H54 (cell line): ENCODE results near the gene NGF.

Source experiments
- DNase-seq: peaks from one replicate; pipeline ENCODE4 v3.0.0; 2011; ENCODE audit warnings: low spot score, mixed read lengths; ENCODE audit not compliant: insufficient read length
- FAIRE-seq: peaks from 3 replicates; lab custom pipeline; 2011; peaks lifted over from hg19 to GRCh38; lab: Jason Lieb, UNC
- POLR2A ChIP-seq: IDR thresholded peaks from 2 replicates; pipeline ENCODE4 v1.6.1; 2011; ENCODE audit warnings: low read depth, mild to moderate bottlenecking, low read length

The NGF gene

DNA sequence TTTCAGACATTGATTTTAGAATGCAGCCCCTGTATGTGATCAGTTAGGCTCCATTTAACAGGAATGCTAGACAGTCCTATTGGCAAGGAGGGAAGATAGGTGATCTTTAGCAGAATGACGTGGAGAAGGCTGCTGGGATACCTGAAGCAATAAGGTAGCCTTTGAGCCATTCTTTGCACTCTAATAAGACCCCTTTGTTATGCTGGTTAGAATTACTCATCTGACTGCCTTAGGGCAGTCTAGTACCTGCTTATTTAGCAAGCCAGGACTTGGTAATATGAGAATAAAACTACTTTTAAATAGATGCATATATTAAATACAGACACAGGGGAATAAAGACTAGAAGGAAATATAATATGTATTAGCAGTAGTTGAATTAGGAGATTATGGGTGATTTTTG lies 29.1 kb downstream of the NGF start:
- DNase-seq (no peak), FAIRE-seq (no peak)
- no peak for TF ChIP-seq POLR2A

DNA sequence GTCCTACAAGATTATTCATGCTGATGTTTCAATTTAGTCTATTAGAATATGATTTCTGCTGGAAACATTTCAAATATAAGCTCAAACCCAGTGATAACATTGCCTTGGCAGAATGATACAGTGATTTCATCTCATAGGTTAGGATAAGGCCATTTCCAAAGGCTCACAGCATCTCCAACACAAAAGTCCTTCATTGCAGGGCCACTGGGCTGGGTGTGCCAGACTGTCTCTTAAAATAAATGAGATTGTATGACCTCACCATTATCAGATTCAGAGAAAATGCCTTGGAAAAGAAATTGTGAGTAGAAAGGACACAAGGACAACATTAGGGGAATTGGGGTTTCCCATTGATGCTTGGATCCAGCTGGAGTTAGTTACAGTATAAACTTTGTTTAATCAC lies 30.4 kb downstream of the NGF start:
- no peak for FAIRE-seq
- no peak for DNase-seq
- TF ChIP-seq POLR2A, result no peak

DNA sequence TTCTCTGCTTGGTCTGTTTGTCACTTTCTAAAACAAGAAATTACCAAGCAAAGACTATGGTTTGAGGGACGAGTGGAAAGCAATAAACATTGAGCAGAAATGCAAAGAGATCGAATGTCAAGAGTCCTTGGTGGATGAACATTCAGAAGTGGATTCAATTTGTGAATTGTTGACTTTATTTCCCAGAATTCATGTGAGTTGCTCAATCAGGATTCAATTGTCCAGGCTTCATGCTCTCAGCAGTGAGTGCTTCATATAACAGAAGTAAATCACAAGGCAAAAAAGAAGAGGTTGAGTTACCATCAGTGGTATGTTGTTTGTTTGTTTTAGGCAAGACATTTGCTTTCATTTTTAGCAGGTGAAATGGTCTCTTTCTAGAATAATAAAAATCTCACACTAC lies 31.9 kb downstream of the NGF start:
- no peak for FAIRE-seq
- no peak for TF ChIP-seq POLR2A
- DNase-seq, result no peak

DNA sequence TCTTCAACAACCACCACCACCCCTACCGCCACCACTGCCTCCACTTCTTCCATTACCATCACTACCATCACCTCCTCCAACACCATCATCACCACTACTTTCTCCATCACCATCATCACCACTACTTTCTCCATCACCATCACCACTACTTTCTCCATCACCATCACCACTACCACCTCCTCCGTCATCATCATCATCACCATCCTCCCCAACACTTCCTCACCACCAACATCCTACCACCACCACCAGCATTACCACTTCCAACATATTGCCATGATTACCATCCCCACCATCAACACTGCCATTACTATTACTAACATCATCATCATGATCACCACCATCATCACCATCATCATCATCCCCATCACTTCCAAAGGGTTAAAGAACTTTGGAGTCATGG lies 34.7 kb downstream of the NGF start:
- no peak for FAIRE-seq
- DNase-seq, result no peak
- TF ChIP-seq POLR2A, result no peak

DNA sequence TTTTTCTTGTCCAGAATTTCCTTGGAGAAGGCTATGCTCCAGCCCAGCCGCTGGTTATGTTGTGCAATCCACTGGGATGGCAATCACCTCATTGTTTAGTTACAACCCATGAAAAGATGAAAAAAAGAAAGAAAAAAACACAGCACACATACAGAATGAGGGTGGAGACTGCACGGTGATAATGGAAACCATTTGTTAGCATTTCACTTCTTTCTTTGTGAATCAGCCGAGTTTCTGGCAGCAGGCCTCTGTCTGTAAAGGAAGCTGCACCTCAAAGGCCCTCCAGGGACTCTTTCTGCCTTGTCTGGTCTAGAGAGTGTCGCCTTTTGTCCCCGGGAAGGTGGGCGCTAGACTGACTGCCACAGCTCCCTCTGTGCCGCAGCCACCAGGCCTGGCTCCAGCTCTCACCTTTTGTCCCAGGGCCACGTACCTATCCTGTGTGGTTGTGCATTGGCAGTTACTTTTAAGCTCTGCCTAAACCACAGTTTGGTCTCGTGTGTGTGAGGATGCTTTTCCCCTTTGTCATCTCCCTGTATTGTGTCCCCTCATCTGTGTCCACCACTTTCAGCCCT lies 35.6 kb downstream of the NGF start:
- TF ChIP-seq POLR2A, result no peak
- DNase-seq (no peak), FAIRE-seq (no peak)

DNA sequence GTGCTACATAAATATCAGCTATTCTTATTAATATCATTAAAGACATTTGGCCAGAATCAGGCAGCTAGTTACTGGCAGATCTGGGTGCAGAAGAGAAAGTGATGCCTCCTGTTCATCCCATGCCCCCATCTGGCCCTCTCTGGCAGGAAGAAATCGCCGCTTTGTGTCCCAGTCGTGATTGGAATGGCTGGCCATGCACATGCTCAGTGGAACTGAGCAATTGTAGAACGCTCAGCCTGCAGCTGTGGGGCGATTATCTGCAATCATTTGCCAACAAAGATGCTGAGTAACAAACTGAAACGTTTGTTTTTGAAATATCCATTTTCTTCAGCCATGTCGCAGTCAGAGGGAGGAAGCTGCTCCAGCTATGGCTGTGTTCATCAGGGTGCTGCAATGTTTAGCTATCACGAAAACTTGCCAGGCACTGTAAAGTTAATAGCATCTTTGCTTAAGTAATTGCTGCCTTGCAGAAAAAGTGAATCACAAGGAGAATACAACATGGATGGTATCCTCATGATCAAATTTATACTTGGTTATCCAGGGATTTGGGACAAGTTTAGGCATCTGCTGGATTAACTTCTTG lies 36.5 kb downstream of the NGF start:
- DNase-seq (no peak), FAIRE-seq (no peak)
- TF ChIP-seq POLR2A, result no peak

DNA sequence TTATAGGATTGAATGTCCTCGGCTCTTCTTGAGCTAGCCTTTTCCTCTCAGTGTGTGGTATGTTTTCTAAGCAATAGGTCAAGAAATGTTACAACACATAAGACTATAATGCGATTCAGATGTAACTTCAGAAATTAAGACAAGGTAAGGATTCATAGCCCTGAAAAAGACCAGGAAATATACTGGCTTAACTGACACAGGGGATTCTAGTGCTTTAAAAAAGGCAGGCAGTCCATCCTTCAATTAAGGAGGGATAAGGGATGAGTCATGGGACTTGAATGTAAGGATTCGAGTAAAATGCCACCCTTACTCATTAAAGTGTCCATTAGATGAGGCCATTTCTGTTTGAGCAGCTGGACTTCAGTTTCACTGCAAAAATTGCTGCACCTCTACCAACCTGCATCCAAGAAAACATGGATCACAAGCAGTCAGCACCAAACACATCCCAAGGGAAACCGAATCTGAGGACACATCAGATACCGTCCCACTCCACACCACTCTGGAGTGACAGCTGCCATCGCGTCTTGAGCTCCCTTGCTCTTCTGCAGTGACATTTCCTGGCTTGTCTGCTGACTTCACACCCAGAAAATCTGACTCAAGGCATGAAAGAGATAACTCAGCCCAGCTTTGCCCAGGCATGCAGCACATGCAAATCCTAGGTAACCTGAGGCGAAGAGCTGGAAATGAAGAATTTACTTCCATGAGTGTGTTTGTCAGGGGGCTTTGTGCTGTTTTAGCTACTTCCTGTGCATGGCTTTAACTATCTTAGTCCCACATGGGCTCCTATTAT lies 37.8 kb downstream of the NGF start:
- no peak for FAIRE-seq
- TF ChIP-seq POLR2A, result no peak
- no peak for DNase-seq

DNA sequence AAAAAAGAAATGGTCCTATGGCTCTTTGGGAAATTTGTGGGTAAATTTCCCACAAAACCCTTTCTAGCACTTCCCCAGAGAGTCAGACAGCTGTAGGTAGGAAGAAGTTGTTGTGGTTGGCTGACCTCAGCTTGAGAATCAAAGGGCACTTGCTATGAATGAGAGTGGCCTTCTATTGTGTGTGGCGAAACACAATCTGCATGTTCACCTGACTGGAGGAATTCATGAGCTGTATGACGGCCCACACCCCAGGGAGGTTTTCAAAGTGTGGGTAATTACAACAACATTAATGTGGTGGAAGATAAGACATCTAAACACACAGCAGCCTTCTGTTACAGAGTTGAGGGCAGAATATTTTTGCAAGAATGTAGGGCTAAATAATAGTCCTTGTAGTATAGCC lies 38.8 kb downstream of the NGF start:
- no peak for FAIRE-seq
- TF ChIP-seq POLR2A, result no peak
- DNase-seq, result no peak

DNA sequence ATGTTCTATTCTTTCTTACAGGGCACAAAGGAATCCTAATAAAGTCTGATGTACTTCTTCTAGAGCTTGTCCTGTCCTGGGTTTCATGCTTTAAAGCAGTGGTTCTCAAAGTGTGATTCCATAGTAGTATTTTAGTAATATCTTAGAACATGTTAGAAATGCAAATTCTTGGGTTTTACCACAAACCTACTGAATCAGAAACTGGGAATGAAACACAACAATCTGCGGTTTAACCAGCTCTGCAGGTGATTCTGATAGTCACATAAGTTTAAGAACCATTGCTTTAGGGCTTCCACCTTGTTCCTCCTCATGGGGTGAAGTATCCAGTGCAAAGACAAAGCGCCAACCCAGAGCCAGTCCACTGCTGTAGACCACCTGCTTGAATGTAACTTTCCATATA lies 41.1 kb downstream of the NGF start:
- FAIRE-seq (no peak), DNase-seq (no peak)

DNA sequence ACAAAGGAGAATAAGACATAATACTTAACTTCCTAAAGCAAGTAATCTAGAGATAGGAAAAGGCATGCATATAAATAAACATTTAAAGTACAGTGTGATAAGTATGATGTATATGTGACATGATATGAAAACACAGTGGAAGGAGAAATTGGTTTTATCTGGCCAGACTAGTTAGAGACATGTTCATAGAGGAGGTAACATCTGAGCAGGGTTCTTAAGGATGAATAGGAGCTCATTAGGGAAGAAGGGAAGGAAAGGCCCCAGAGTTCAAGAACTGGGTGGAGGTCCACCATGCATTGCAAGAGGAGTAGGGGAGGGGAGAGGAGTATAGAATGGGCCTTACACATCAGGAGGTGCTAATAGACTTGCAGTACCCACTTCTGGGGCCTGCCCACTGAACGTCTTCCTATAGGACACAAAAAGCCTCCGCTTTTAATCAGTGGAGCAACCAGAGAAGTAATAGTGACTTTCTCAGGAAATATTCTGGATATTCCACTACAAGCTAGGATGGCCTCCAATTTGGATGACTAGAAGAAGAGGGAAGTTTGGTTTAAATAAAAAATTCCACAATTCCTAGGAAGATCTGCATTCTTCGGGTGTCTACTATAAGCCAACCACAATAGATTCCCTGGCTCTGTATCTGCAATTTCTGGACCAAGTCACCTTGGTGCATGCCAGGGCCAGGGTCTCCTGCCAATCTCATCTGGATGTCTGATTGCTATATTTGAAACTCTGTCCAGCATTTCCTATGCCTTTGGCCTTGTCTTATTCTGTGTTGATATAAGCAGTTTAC lies 41.9 kb downstream of the NGF start:
- no peak for DNase-seq
- TF ChIP-seq POLR2A, result no peak
- no peak for FAIRE-seq

More for the DNA sequence above, 41.1 kb downstream of the NGF start:
- no peak for TF ChIP-seq POLR2A

DNA sequence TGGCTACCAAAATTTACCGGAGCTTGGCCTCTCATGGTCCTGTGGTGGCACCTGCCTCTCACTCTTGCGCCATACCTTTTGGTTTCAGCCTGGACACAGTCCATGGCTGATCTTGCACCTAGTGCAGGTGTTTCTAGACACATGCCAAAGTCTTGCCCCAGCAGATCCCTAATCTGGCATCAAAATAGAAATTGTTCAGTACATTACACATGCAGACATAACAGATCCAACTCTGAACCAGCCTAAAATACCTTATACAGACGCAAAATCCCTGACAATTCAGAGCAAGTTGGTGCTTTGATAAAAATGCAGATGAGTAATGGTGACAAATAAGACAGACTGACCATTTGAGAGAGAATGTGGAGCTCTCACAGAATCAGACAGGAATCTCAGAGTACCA lies 44.1 kb downstream of the NGF start:
- TF ChIP-seq POLR2A, result no peak
- FAIRE-seq (no peak), DNase-seq (no peak)

DNA sequence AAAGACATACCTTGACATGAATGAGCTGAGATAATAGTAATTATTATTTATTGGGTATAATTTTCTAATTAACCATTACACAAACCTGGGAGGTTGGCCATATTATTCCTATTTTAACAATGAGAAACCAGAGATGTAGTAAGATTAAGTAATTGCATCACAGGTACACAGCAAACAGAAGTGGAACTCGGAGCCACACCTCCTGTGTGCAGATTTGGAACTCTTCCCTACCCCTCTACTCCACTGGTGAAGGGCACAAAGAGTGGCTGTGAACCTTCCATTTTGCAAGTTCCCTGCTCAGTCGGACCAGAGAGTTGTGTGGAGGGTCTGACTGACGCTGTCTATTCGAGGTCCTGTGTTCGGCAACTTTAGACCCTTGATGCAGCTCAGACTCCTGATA lies 45.0 kb downstream of the NGF start:
- TF ChIP-seq POLR2A, result no peak
- FAIRE-seq (no peak), DNase-seq (no peak)

DNA sequence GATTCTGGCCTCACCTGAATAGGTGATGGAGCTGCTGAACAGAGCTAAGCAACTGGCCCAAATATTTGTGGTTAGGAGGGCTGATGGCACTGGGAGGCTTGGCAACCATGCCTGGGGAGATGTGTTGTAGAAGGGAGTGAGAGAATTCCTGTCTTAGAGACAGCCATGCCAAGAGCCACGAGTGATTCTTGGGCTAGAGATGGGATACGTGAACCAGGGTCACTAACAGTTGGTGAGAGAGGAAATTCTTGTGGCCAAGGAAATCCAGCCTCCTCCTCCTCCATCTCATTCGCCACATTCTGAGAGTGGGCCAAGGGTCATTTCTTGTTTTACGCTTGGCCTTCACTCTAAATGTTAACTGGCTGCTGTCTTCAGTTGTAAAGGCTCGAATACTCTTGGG lies 46.3 kb downstream of the NGF start:
- TF ChIP-seq POLR2A, result no peak
- no peak for DNase-seq
- FAIRE-seq, result no peak

DNA sequence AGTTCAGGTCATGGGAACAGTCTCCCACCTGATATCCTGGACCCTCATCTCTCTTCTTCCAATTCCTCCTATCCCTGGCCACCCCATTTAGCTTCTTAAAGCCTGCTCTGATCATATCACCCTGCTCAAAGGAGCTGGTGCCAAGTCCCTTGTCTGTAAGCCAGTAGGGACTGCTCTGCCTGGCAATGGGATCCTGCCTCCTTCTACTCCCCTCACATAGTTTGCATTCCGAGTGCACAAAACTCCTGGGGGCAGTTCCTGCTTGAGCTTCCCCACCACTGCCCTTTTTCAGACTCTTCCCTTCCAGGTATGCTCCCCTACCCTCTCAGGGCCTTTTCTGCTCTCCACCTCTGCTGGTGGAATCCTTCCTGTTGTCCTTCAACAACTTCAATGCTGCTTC lies 48.1 kb downstream of the NGF start:
- FAIRE-seq (no peak), DNase-seq (no peak)
- TF ChIP-seq POLR2A, result no peak

DNA sequence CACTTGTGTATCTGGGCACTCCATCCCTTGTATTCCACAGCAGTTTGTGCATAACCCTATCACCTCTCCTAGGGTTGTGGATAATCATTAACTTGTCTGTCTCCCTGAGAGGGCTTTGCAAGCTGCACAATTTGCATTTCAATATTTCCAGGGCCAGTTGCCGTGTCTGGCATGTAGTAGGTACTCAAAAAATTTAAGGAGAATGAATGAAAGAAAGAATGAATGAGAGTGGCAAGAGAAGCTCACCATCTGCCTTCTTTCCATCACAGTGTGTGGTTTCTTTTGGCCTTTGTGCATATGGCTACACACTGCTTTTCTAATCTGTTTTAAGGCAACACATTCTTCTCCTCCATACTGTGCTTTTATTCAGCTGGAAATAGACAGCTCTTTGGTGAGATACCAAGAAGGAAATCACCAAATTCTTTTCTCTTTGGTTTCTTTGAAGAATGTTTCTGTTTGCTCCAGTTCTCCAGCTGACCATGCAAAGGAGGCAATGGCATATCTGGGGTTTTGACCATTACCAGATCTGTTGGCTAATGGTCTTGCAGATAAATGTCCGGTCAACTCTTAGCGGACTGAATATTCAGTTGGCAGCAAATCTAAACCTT lies 49.4 kb downstream of the NGF start:
- TF ChIP-seq POLR2A, result no peak
- no peak for FAIRE-seq
- no peak for DNase-seq
